Type B pancreatic cell (in vitro differentiated cells): ENCODE data around the gene TM7SF2. TPM values are rescaled to one million over a fixed set of nuclear protein-coding genes. Genes with fewer than 3 reads are reported as not detected.
A peak's percentile ranks its signal among the peaks of the same experiment; 100 is the strongest.

Experiments used
- DNase-seq: peaks from one replicate; pipeline ENCODE4 v3.0.0; 2021; ENCODE audit warnings: mixed read lengths; ENCODE audit not compliant: unreplicated experiment; ENCODE audit errors: extremely low spot score
- H3K27ac Mint-ChIP-seq: 2 replicates; pipeline ENCODE4 v1.8.0; 2021; ENCODE audit warnings: mild to moderate bottlenecking, mixed read lengths
- H3K27me3 Mint-ChIP-seq: 2 replicates; pipeline ENCODE4 v1.8.0; 2021; ENCODE audit warnings: mixed read lengths
- H3K36me3 Mint-ChIP-seq: 2 replicates; pipeline ENCODE4 v1.8.0; 2021; ENCODE audit warnings: mixed read lengths
- H3K4me1 Mint-ChIP-seq: one replicate; pipeline ENCODE4 v1.8.0; 2021; ENCODE audit warnings: mixed read lengths; ENCODE audit not compliant: unreplicated experiment
- H3K4me3 Mint-ChIP-seq: 2 replicates; pipeline ENCODE4 v1.8.0; 2021; ENCODE audit warnings: mild to moderate bottlenecking, mixed read lengths
- H3K9me3 Mint-ChIP-seq: 2 replicates; pipeline ENCODE4 v1.8.0; 2021; ENCODE audit warnings: mixed read lengths
- total RNA-seq: library from RNA; stranded (reverse); gene quantifications from 2 replicates; pipeline ENCODE4 v1.2.1, GENCODE V29; 2021; ENCODE audit warnings: low replicate concordance
- TF ChIP-seq, protein P1 (sequence below): fragments of 200-600 bp; sonication (generic); conservative IDR thresholded peaks from 2 replicates; pipeline ENCODE4 v1.5.0; 2021; ENCODE audit warnings: antibody characterized with exemption, mild to moderate bottlenecking

TM7SF2 gene
- total RNA-seq, 1 donor from 2014 or later: 52.2 TPM

DNA sequence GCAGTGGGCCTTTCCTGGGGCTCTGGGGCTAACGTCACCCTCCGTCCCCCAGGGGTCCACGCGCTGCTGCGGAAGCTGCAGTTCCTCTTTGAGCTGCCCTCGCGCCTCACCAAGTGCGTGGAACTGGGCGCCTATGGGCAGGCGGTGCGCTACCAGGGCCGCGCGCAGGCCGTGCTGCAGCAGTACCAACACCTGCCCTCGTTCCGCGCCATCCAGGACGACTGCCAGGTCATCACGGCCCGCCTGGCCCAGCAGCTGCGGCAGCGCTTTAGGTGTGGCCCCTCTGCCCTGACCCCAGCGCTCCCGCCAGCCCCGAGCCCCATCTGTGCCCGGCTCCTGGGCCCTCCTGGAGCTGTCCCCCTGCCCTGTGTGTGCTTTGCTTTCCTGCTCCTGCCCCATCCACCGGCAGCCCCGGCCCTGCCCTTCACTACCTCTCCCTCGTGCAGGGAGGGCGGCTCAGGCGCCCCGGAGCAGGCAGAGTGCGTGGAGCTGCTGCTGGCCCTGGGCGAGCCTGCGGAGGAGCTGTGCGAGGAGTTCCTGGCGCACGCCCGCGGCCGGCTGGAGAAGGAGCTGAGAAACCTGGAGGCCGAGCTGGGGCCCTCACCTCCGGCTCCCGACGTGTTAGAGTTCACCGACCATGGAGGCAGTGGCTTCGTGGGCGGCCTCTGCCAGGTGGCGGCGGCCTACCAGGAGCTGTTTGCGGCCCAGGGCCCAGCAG is 3.8 kb upstream of the TM7SF2 start:
- Mint-ChIP-seq H3K36me3 (no peaks in the 10 kb centered on the region), H3K9me3 (no peaks in the 10 kb centered on the region), H3K27ac (no peak overlapping the region), H3K4me3 (no peak overlapping the region), H3K27me3 (no peaks in the 10 kb centered on the region), H3K4me1 (peaks cover 8% of the 10 kb centered on the region)
- TF ChIP-seq, protein P1, sequence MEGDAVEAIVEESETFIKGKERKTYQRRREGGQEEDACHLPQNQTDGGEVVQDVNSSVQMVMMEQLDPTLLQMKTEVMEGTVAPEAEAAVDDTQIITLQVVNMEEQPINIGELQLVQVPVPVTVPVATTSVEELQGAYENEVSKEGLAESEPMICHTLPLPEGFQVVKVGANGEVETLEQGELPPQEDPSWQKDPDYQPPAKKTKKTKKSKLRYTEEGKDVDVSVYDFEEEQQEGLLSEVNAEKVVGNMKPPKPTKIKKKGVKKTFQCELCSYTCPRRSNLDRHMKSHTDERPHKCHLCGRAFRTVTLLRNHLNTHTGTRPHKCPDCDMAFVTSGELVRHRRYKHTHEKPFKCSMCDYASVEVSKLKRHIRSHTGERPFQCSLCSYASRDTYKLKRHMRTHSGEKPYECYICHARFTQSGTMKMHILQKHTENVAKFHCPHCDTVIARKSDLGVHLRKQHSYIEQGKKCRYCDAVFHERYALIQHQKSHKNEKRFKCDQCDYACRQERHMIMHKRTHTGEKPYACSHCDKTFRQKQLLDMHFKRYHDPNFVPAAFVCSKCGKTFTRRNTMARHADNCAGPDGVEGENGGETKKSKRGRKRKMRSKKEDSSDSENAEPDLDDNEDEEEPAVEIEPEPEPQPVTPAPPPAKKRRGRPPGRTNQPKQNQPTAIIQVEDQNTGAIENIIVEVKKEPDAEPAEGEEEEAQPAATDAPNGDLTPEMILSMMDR: no peak
- no peak for DNase-seq

DNA sequence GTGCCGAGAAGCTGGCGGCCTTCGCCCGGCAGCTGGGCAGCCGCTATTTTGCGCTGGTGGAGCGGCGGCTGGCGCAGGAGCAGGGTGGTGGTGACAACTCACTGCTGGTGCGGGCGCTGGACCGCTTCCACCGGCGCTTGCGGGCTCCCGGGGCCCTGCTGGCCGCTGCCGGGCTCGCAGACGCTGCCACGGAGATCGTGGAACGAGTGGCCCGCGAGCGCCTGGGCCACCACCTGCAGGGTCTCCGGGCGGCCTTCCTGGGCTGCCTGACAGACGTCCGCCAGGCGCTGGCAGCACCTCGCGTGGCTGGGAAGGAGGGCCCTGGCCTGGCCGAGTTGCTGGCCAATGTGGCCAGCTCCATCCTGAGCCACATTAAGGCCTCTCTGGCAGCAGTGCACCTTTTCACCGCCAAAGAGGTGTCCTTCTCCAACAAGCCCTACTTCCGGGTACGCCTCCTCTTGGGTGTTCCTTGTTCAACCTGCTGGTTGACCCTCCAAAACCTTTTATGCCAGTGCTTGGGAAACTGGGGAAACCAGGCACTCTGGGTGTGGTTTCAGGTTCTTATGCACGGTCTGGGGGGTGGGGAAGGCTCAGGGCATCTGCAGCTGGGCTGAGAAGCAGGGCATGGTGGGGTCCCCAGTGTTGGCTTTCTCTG is 3.1 kb upstream of the TM7SF2 start:
- TF ChIP-seq, protein P1: no peak

DNA sequence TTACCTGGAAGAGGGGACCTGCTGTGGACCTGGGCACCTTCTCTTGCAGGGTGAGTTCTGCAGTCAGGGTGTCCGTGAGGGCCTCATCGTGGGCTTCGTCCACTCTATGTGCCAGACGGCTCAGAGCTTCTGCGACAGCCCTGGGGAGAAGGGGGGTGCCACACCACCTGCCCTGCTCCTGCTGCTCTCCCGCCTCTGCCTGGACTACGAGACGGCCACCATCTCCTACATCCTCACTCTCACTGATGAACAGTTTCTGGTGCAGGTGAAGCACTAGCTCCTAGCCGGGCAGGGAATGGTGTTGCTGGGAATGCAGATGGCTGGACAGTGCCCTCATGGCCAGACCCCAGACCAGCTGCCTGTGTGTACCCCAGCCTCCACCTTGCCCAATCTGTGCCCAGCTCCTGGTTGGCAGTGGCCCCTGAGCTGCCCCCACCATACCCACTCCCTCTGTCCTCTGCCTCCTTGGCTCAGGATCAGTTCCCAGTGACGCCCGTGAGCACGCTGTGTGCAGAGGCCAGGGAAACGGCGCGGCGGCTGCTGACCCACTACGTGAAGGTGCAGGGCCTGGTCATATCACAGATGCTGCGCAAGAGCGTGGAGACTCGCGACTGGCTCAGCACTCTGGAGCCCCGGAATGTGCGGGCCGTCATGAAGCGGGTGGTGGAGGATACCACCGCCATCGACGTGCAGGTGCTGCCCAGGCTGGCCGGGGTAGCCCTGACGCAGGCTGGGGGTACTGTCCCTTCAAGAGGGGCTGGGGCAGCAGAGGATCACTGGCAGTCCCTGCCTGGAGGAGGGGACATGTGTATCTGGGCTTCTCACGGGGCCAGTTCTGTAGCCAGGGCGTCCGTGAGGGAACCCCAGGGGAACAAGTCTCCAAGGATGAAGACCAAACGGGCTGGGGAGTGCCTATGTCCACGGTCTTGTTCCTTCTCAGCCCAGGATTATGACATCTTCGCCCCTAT is 2.2 kb upstream of the TM7SF2 start:
- DNase-seq: no peak
- Mint-ChIP-seq H3K4me1 (peaks cover 20% of the 10 kb centered on the region), H3K27ac (no peak overlapping the region), H3K27me3 (peaks cover 7% of the 10 kb centered on the region), H3K4me3 (no peak overlapping the region), H3K36me3 (no peaks in the 10 kb centered on the region), H3K9me3 (no peaks in the 10 kb centered on the region)
- TF ChIP-seq, protein P1: no peak

More for the DNA sequence above, 3.1 kb upstream of the TM7SF2 start:
- Mint-ChIP-seq H3K27me3 (peaks cover 5% of the 10 kb centered on the region), H3K9me3 (no peaks in the 10 kb centered on the region), H3K27ac (no peak overlapping the region), H3K4me1 (peaks cover 14% of the 10 kb centered on the region), H3K4me3 (no peak overlapping the region), H3K36me3 (no peaks in the 10 kb centered on the region)
- no peak for DNase-seq

DNA sequence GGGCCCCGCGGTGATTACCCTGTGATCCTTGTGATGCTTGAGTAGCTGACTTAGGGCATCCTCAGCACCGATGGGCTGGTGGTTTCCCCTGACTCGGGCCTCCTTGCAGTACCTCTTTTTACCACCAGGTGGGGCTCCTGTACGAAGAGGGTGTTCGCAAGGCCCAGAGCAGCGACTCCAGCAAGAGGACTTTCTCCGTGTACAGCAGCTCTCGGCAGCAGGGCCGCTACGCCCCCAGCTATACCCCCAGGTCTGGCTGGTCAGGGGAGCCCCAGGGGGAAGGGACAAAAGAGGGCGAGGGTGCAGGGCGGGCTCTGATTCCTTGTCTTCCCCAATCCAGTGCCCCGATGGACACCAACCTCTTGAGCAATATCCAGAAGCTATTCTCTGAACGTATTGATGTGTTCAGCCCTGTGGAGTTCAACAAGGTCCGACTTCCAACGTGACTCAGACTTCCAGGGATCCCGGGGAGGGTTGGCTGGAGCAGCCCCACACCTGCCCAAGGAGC is 1.3 kb upstream of the TM7SF2 start:
- Mint-ChIP-seq H3K9me3 (no peaks in the 10 kb centered on the region), H3K4me1 (peaks cover 20% of the 10 kb centered on the region), H3K36me3 (no peaks in the 10 kb centered on the region), H3K27me3 (peaks cover 7% of the 10 kb centered on the region), H3K4me3 (peak overlapping the region; percentile 58), H3K27ac (peak overlapping the region; percentile 79)
- DNase-seq: peak; percentile 95
- TF ChIP-seq, protein P1: peak; percentile 90

DNA sequence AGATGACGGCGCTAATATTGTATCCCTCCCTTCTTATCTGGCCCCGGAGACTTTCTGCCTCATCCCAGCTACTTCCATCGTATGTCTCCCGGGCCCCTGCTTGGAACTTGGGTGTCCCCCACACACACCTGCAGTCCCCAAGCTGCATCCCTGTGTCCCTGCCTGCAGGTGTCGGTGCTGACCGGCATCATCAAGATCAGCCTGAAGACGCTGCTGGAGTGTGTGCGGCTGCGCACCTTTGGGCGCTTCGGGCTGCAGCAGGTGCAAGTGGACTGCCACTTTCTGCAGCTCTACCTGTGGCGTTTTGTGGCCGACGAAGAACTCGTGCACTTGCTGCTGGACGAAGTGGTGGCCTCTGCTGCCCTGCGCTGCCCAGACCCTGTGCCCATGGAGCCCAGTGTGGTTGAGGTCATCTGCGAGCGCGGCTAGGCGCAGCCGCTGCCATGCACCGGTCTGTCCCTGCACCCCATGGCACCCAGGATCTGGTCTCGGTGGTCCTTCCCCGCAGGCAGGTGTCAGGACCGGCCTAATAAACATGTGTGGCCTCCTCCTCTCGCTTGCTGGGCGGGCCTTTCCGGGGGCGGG is 421 bp upstream of the TM7SF2 start:
- TF ChIP-seq, protein P1: no peak
- peak overlapping the region; percentile 87 for H3K27ac Mint-ChIP-seq
- peak overlapping the region; percentile 94 for H3K4me3 Mint-ChIP-seq
- H3K9me3 Mint-ChIP-seq: no peaks in the 10 kb centered on the region
- no peaks in the 10 kb centered on the region for H3K36me3 Mint-ChIP-seq
- no peak for DNase-seq
- peaks cover 7% of the 10 kb centered on the region for H3K27me3 Mint-ChIP-seq
- H3K4me1 Mint-ChIP-seq: peaks cover 20% of the 10 kb centered on the region
